HCT116 (cell line): ENCODE measurements around the gene STK16. TPM values are rescaled to one million over a fixed set of nuclear protein-coding genes. Genes with fewer than 3 reads are reported as not detected.

Experiments
- ATAC-seq: fragments of 200-7000 bp; cut with Tn5 transposase; 2 replicates; pipeline ENCODE4 v1.9.1; 2020; ENCODE audit warnings: mild to moderate bottlenecking, moderate library complexity
- BruUV-seq: library from RNA; stranded (reverse); fragments of 400-500 nt; replicated peaks from 2 replicates; lab custom pipeline; 2021; lab: Mats Ljungman, UMichigan
- CTCF ChIA-PET: fragments of 300-600 bp; sonication (Branson Sonifier 250); formaldehyde crosslinking; loops from one replicate; lab custom pipeline; 2021; ENCODE audit warnings: antibody characterized with exemption; lab: Charles Lee
- POLR2A ChIA-PET: fragments of 300-600, 350-600 bp; sonication (Branson Sonifier 250); formaldehyde crosslinking; loops from one replicate; lab custom pipeline; 2021; ENCODE audit warnings: antibody characterized with exemption; lab: Charles Lee
- RAD21 ChIA-PET, 2 experiments: fragments of 300-600 bp; sonication (Branson Sonifier 250); formaldehyde crosslinking; loops; one replicate each; lab custom pipeline; 2023; ENCODE audit warnings: low total read pairs in 2 of 2; ENCODE audit not compliant: uncharacterized antibody in 2 of 2, unreplicated experiment in 2 of 2, low non-redundant PET in 1 of 2; lab: Charles Lee
- DNase-seq: peaks from one replicate; pipeline ENCODE4 v3.0.0-alpha.2; 2010; ENCODE audit warnings: low read depth, low spot score
- H2AFZ ChIP-seq: fragments of 200-600 bp; shearing (Covaris generic), sonication (generic); 2 replicates; pipeline ENCODE4 v1.6.1; 2017; ENCODE audit warnings: low read depth, mixed run types, mixed read lengths, antibody characterized with exemption, low read length; ENCODE audit not compliant: poor library complexity, severe bottlenecking
- H3K27ac ChIP-seq: 2 replicates; pipeline ENCODE4 v1.5.1; 2012; ENCODE audit warnings: low read depth, low read length
- H3K27me3 ChIP-seq: fragments of 200-600 bp; sonication (generic); 2 replicates; pipeline ENCODE4 v1.6.1; 2016; ENCODE audit warnings: mixed run types, low read length, mixed read lengths; ENCODE audit not compliant: insufficient read depth
- H3K36me3 ChIP-seq, 2 experiments: fragments of 200-500 bp in 1 of 2; fragments of 200-600 bp in 1 of 2; sonication (Bioruptor generic) in 1 of 2; sonication (generic) in 1 of 2; 2 replicates each; pipeline versions ENCODE4 v1.5.1 to v1.6.1; 2014 to 2016; ENCODE audit warnings: low read length in 2 of 2, inconsistent platforms in 1 of 2, mixed read lengths in 1 of 2, mixed run types in 1 of 2; ENCODE audit not compliant: insufficient read depth in 2 of 2, control insufficient read depth in 1 of 2
- H3K4me1 ChIP-seq, 2 experiments: fragments of 200-600 bp in 1 of 2; sonication (generic) in 1 of 2; 2 replicates each; pipeline versions ENCODE4 v1.5.1 to v1.6.1; 2012 to 2017; ENCODE audit warnings: low read length in 2 of 2, inconsistent platforms in 1 of 2, mild to moderate bottlenecking in 1 of 2, mixed read lengths in 1 of 2, mixed run types in 1 of 2, moderate library complexity in 1 of 2; ENCODE audit not compliant: insufficient read depth in 2 of 2, control insufficient read depth in 1 of 2
- H3K4me2 ChIP-seq: fragments of 200-600 bp; sonication (generic); 2 replicates; pipeline ENCODE4 v1.6.1; 2017; ENCODE audit warnings: mixed run types, low read length, mixed read lengths
- H3K4me3 ChIP-seq, 2 experiments: fragments of 200-600 bp in 1 of 2; sonication (generic) in 1 of 2; replicated peaks in 1 of 2; 2 replicates each; pipeline ENCODE4 v1.5.1; 2011 to 2016; ENCODE audit warnings: low read length in 2 of 2, control low read depth in 1 of 2, low read depth in 1 of 2, mild to moderate bottlenecking in 1 of 2, mixed read lengths in 1 of 2, mixed run types in 1 of 2
- H3K79me2 ChIP-seq: fragments of 200-600 bp; sonication (generic); 2 replicates; pipeline ENCODE4 v1.6.1; 2017; ENCODE audit warnings: mild to moderate bottlenecking, mixed run types, low read length, moderate library complexity, mixed read lengths; ENCODE audit not compliant: insufficient read depth
- H3K9ac ChIP-seq: fragments of 200-600 bp; sonication (generic); 2 replicates; pipeline ENCODE4 v1.6.1; 2016; ENCODE audit warnings: low read length, mixed read lengths
- H3K9me2 ChIP-seq: fragments of 200-600 bp; sonication (generic), shearing (Covaris generic); 2 replicates; pipeline ENCODE4 v1.6.1; 2017; ENCODE audit warnings: mixed run types, mild to moderate bottlenecking, moderate library complexity; ENCODE audit not compliant: insufficient read depth
- H3K9me3 ChIP-seq, 2 experiments: fragments of 200-500 bp in 1 of 2; fragments of 200-600 bp in 1 of 2; sonication (Bioruptor generic) in 1 of 2; sonication (generic) in 1 of 2; 2 replicates each; pipeline ENCODE4 v1.6.1; 2014 to 2017; ENCODE audit warnings: low read length in 2 of 2, mixed read lengths in 2 of 2, inconsistent platforms in 1 of 2, low read depth in 1 of 2, mild to moderate bottlenecking in 1 of 2, mixed run types in 1 of 2, moderate library complexity in 1 of 2; ENCODE audit not compliant: control insufficient read depth in 1 of 2, insufficient read depth in 1 of 2
- H4K20me1 ChIP-seq: fragments of 200-600 bp; sonication (generic), shearing (Covaris generic); 2 replicates; pipeline ENCODE4 v1.6.1; 2017; ENCODE audit warnings: mixed run types, mild to moderate bottlenecking, moderate library complexity; ENCODE audit not compliant: insufficient read depth
- CBX3 ChIP-seq: IDR thresholded peaks from 2 replicates; pipeline ENCODE4 v1.6.1; 2012; ENCODE audit warnings: low read depth
- CEBPB ChIP-seq: IDR thresholded peaks from 2 replicates; pipeline ENCODE4 v1.6.1; 2012; ENCODE audit warnings: low read depth
- EZH2 ChIP-seq: fragments of 200-600 bp; sonication (generic); IDR thresholded peaks from 2 replicates; pipeline ENCODE4 v1.6.1; 2017; ENCODE audit warnings: antibody characterized with exemption, mixed run types
- EZH2phosphoT487 ChIP-seq: fragments of 200-600 bp; IDR thresholded peaks from 2 replicates; pipeline ENCODE4 v1.6.1; 2018; ENCODE audit warnings: antibody characterized with exemption, borderline replicate concordance
- FOSL1 ChIP-seq: IDR thresholded peaks from 2 replicates; pipeline ENCODE4 v1.6.1; 2012; ENCODE audit warnings: low read depth
- JUND ChIP-seq: IDR thresholded peaks from 2 replicates; pipeline ENCODE4 v1.6.1; 2012
- POLR2AphosphoS5 ChIP-seq: IDR thresholded peaks from 2 replicates; pipeline ENCODE4 v1.6.1; 2011; ENCODE audit warnings: mild to moderate bottlenecking, low read depth, low read length, moderate library complexity
- RAD21 ChIP-seq: IDR thresholded peaks from 2 replicates; pipeline ENCODE4 v1.6.1; 2012; ENCODE audit warnings: low read depth, mild to moderate bottlenecking
- SP1 ChIP-seq: IDR thresholded peaks from 2 replicates; pipeline ENCODE4 v1.6.1; 2012; ENCODE audit warnings: low read depth
- SRF ChIP-seq: IDR thresholded peaks from 2 replicates; pipeline ENCODE4 v1.6.1; 2012; ENCODE audit warnings: low read depth
- TCF7L2 ChIP-seq: IDR thresholded peaks from 2 replicates; pipeline ENCODE4 v1.7.0; 2011; ENCODE audit warnings: borderline replicate concordance, inconsistent platforms; ENCODE audit not compliant: insufficient read depth, insufficient read length; ENCODE audit errors: extremely low read depth
- intact Hi-C: fragments of 100-400 bp; cut with micrococcal nuclease; formaldehyde crosslinking; loops from 2 replicates; pipeline ENCODE4 v1.10.0; 2022
- total RNA-seq: library from RNA; stranded (reverse); gene quantifications from one replicate; pipeline ENCODE4 v1.2.1, GENCODE V29; 2021; ENCODE audit not compliant: unreplicated experiment
- TF ChIP-seq, protein P1 (sequence below): IDR thresholded peaks from 2 replicates; pipeline ENCODE4 v1.6.1; 2011; ENCODE audit warnings: mild to moderate bottlenecking, low read length, moderate library complexity; ENCODE audit not compliant: insufficient replicate concordance; ENCODE audit errors: extremely low read depth
- TF ChIP-seq, protein P2 (sequence below): IDR thresholded peaks from 2 replicates; pipeline ENCODE4 v1.6.1; 2012; ENCODE audit warnings: low read depth
- TF ChIP-seq, protein P3 (sequence below): IDR thresholded peaks from 2 replicates; pipeline ENCODE4 v1.6.1; 2012
- TF ChIP-seq, protein P4 (sequence below), 3 experiments: fragments of 200-600 bp in 1 of 3; sonication (generic) in 1 of 3; IDR thresholded peaks in 2 of 3; conservative IDR thresholded peaks in 1 of 3; 2 replicates each; pipeline ENCODE4 v1.5.1; 2012 to 2017; ENCODE audit warnings: low read depth in 2 of 3, low read length in 2 of 3, antibody characterized with exemption in 1 of 3, borderline replicate concordance in 1 of 3, control low read depth in 1 of 3, mild to moderate bottlenecking in 1 of 3, mixed read lengths in 1 of 3, mixed run types in 1 of 3, moderate library complexity in 1 of 3; ENCODE audit not compliant: insufficient read depth in 1 of 3
- TF ChIP-seq, protein P5 (sequence below): IDR thresholded peaks from 2 replicates; pipeline ENCODE4 v1.6.1; 2012

The STK16 gene
- total RNA-seq, 1 experiment from 2014 or later: 31.4 TPM

- TF ChIP-seq, protein P1, sequence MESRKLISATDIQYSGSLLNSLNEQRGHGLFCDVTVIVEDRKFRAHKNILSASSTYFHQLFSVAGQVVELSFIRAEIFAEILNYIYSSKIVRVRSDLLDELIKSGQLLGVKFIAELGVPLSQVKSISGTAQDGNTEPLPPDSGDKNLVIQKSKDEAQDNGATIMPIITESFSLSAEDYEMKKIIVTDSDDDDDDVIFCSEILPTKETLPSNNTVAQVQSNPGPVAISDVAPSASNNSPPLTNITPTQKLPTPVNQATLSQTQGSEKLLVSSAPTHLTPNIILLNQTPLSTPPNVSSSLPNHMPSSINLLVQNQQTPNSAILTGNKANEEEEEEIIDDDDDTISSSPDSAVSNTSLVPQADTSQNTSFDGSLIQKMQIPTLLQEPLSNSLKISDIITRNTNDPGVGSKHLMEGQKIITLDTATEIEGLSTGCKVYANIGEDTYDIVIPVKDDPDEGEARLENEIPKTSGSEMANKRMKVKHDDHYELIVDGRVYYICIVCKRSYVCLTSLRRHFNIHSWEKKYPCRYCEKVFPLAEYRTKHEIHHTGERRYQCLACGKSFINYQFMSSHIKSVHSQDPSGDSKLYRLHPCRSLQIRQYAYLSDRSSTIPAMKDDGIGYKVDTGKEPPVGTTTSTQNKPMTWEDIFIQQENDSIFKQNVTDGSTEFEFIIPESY: no peak
- TF ChIP-seq POLR2AphosphoS5 (no peak), CEBPB (no peak), FOSL1 (no peak)
- TF ChIP-seq, all 23 proteins: peak for 0
These were observed 50.9 kb downstream of the STK16 start (continued) for GRCh38 chr2:219296142-219296541.

GRCh38 chr2:219296631-219297391 lies 51.5 kb downstream of the STK16 start:
- Histone ChIP-seq H3K9me3 (no peaks in the 10 kb centered on the region), H3K9me2 (no peaks in the 10 kb centered on the region), H3K27ac (no peak overlapping the region), H3K27me3 (peaks cover 15% of the 10 kb centered on the region; the same call in 1 of the 2 replicates), H3K4me2 (no peak overlapping the region), H3K79me2 (no peaks in the 10 kb centered on the region), H4K20me1 (no peaks in the 10 kb centered on the region), H3K36me3 (no peaks in the 10 kb centered on the region), H3K9ac (no peak overlapping the region), H3K4me1 (peaks cover 3 to 17% of the 10 kb centered on the region in 2 experiments; a peak in 3 of 4 replicates), H3K4me3 (no peak overlapping the region), H2AFZ (no peak overlapping the region)
- ChIA-PET CTCF (interaction anchor here (1.8 to 4.5 kb wide), 2 partner anchors 19 to 85 kb away, joined by 3 to 71 read pairs; partner anchors contain the start of gene DNAJB2), RAD21 (no interaction called here), POLR2A (no interaction called here)
- no TSS peak for BruUV-seq
- intact Hi-C loops: loop anchor here (5.0 kb wide), 2 partner anchors 70 to 240 kb away; partner anchors contain the start of genes ANKZF1 and ATG9A
- DNase-seq (no peak), ATAC-seq (no peak)
- TF ChIP-seq SP1 (no peak), EZH2 (no peak), TCF7L2 (no peak), EZH2phosphoT487 (no peak), CBX3 (no peak), POLR2AphosphoS5 (no peak), SRF (no peak), FOSL1 (no peak), RAD21 (no peak), JUND (no peak)
- TF ChIP-seq, protein P2, sequence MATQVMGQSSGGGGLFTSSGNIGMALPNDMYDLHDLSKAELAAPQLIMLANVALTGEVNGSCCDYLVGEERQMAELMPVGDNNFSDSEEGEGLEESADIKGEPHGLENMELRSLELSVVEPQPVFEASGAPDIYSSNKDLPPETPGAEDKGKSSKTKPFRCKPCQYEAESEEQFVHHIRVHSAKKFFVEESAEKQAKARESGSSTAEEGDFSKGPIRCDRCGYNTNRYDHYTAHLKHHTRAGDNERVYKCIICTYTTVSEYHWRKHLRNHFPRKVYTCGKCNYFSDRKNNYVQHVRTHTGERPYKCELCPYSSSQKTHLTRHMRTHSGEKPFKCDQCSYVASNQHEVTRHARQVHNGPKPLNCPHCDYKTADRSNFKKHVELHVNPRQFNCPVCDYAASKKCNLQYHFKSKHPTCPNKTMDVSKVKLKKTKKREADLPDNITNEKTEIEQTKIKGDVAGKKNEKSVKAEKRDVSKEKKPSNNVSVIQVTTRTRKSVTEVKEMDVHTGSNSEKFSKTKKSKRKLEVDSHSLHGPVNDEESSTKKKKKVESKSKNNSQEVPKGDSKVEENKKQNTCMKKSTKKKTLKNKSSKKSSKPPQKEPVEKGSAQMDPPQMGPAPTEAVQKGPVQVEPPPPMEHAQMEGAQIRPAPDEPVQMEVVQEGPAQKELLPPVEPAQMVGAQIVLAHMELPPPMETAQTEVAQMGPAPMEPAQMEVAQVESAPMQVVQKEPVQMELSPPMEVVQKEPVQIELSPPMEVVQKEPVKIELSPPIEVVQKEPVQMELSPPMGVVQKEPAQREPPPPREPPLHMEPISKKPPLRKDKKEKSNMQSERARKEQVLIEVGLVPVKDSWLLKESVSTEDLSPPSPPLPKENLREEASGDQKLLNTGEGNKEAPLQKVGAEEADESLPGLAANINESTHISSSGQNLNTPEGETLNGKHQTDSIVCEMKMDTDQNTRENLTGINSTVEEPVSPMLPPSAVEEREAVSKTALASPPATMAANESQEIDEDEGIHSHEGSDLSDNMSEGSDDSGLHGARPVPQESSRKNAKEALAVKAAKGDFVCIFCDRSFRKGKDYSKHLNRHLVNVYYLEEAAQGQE: no peak
- TF ChIP-seq, protein P3, sequence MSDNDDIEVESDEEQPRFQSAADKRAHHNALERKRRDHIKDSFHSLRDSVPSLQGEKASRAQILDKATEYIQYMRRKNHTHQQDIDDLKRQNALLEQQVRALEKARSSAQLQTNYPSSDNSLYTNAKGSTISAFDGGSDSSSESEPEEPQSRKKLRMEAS: no peak
- TF ChIP-seq, protein P4, sequence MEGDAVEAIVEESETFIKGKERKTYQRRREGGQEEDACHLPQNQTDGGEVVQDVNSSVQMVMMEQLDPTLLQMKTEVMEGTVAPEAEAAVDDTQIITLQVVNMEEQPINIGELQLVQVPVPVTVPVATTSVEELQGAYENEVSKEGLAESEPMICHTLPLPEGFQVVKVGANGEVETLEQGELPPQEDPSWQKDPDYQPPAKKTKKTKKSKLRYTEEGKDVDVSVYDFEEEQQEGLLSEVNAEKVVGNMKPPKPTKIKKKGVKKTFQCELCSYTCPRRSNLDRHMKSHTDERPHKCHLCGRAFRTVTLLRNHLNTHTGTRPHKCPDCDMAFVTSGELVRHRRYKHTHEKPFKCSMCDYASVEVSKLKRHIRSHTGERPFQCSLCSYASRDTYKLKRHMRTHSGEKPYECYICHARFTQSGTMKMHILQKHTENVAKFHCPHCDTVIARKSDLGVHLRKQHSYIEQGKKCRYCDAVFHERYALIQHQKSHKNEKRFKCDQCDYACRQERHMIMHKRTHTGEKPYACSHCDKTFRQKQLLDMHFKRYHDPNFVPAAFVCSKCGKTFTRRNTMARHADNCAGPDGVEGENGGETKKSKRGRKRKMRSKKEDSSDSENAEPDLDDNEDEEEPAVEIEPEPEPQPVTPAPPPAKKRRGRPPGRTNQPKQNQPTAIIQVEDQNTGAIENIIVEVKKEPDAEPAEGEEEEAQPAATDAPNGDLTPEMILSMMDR (IDR thresholded peaks at IDR 0.05 in 2 of 3, conservative IDR thresholded peaks at IDR 0.05 in 1 of 3; ENCODE audit: borderline replicate concordance in 1 of 3, insufficient read depth in 1 of 3, low read depth in 2 of 3, low read length in 2 of 3): no peak
- TF ChIP-seq, protein P5, sequence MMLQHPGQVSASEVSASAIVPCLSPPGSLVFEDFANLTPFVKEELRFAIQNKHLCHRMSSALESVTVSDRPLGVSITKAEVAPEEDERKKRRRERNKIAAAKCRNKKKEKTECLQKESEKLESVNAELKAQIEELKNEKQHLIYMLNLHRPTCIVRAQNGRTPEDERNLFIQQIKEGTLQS: no peak
